Esophagus muscularis mucosa (tissue), 3 donors: ENCODE results near the gene B3GNT5.

Experiments used
- POLR2A ChIP-seq: fragments of 450-650 bp; IDR thresholded peaks from one replicate; pipeline ENCODE4 v1.6.1; 2017; ENCODE audit warnings: antibody characterized with exemption, moderate library complexity, mild to moderate bottlenecking, low read depth
- TF ChIP-seq, protein P1 (sequence below), 3 experiments: fragments of 200-600 bp in 2 of 3; fragments of 450-650 bp in 1 of 3; sonication (generic) in 2 of 3; IDR thresholded peaks; one replicate each; pipeline ENCODE4 v1.5.1; 2017 to 2019; ENCODE audit warnings: antibody characterized with exemption in 3 of 3, mild to moderate bottlenecking in 2 of 3, moderate library complexity in 1 of 3

DNA sequence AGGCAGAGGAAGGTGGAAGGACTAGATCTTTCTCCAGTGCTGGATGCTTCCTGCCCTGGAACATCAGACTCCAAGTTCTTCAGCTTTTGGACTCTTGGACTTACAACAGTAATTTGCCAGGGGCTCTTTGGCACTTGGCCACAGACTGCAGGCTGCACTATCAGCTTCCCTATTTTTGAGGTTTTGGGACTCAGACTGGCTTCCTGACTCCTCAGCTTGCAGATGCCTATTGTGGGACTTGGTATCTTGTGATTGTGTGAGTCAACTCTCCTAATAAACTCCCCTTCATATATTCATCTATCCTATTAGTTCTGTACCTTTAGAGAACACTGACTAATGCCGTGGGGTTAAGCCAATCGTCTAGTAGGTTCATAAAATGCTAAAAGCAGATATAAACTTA lies 8.8 kb upstream of the B3GNT5 start:
- TF ChIP-seq, protein P1, sequence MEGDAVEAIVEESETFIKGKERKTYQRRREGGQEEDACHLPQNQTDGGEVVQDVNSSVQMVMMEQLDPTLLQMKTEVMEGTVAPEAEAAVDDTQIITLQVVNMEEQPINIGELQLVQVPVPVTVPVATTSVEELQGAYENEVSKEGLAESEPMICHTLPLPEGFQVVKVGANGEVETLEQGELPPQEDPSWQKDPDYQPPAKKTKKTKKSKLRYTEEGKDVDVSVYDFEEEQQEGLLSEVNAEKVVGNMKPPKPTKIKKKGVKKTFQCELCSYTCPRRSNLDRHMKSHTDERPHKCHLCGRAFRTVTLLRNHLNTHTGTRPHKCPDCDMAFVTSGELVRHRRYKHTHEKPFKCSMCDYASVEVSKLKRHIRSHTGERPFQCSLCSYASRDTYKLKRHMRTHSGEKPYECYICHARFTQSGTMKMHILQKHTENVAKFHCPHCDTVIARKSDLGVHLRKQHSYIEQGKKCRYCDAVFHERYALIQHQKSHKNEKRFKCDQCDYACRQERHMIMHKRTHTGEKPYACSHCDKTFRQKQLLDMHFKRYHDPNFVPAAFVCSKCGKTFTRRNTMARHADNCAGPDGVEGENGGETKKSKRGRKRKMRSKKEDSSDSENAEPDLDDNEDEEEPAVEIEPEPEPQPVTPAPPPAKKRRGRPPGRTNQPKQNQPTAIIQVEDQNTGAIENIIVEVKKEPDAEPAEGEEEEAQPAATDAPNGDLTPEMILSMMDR (IDR thresholded peaks at IDR 0.05), result no peak
- no peak for TF ChIP-seq POLR2A
